ENCODE data around the gene PARD3B.

PARD3B gene

GRCh38 chr2:205347899-205348298, 802.6 kb downstream of the PARD3B start:
- DNase-seq (ENCODE audit: low spot score) = no peak

DNA sequence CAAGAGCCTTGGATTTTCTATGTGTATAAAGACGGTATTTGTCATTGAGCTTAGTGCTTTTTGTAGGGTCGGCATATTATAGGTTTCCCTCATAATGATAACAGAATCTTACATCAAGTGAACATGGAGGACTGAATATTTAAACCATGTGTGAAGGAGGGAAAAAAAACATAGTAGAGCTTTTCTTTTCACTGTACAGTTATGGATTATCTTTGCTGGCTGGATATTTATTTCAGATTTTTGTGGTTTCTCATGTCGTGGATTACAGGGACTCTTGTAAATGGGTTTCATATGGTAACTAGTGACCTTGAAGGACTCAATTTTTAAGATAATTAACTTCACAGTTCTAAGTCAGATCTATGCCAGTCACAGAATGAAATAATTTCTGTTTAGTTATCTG, 806.8 kb downstream of the PARD3B start:
- no peak for DNase-seq (ENCODE audit: low spot score)

GRCh38 chr2:205352593-205352992, 807.3 kb downstream of the PARD3B start:
- no peak for DNase-seq (ENCODE audit: low spot score)

DNA sequence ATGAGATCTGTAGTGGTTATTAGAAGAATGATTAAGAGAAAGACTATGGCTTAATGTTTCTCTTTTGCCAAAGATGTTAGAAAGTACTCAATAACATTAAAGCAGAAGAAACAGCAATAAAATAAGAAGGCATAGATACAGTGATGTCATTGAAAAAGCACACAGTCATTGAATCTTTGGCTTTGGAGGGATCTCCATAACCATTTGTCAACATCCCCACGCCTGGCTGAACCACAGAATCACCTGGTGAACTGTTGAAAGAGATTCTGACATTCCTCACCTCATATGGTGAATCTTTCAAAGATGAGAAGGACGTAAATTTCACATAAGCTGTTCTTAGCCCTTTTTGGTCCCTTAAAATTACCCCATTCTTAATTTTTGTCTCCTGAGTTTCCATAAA, 812.5 kb downstream of the PARD3B start:
- no peak for DNase-seq (ENCODE audit: low spot score)

DNA sequence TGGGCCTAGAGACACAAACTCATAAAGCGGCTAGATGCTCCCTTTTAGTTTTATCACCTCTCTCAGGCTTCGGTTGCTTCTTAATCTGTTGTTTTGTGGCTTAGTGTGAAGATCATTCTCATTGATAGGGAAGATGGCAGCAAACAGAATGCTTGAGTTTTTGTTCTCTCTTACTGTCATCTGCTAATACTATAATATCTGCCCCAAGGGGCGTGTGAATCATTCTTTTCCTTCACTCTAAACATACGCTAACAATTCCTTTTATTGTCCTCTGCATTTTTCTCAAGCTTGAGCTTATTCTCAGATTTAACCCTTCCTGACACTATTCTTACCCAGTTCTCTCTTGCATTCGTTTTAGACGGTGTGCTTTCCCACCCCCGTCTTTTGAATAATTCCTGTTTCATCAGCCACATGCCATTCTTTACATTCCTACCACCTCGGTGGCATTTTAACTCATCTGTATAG, 813.1 kb downstream of the PARD3B start:
- no peak for DNase-seq (ENCODE audit: low spot score)

GRCh38 chr2:205361272-205361671, 816.0 kb downstream of the PARD3B start:
- DNase-seq (ENCODE audit: low spot score) = peak; percentile 17

- DNase-seq (ENCODE audit: low spot score) = no peak
These were observed 816.7 kb downstream of the PARD3B start for GRCh38 chr2:205361970-205362369.

DNA sequence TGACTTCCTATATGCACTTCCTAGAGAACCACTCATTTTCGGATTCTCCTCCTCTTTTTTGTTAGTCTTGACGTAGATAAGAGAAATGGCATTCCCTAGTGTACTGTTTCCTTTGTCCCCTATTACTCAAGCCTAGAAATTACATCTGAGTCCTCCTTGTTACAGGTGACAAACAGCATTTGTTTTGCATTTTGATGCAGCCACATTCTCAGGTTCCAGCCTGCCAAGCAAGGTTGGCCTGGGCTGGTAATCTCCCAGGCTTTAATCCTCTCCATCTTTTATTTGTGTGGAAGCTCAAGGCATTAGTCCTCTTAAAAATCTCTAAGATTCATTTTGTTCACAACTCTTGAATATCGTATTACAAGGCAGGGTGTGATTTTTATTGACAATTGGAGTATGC, 819.0 kb downstream of the PARD3B start:
- no peak for DNase-seq (ENCODE audit: low spot score)

- peak; percentile 55 for DNase-seq (ENCODE audit: low spot score)
These were observed 821.2 kb downstream of the PARD3B start for GRCh38 chr2:205366336-205367060.

DNA sequence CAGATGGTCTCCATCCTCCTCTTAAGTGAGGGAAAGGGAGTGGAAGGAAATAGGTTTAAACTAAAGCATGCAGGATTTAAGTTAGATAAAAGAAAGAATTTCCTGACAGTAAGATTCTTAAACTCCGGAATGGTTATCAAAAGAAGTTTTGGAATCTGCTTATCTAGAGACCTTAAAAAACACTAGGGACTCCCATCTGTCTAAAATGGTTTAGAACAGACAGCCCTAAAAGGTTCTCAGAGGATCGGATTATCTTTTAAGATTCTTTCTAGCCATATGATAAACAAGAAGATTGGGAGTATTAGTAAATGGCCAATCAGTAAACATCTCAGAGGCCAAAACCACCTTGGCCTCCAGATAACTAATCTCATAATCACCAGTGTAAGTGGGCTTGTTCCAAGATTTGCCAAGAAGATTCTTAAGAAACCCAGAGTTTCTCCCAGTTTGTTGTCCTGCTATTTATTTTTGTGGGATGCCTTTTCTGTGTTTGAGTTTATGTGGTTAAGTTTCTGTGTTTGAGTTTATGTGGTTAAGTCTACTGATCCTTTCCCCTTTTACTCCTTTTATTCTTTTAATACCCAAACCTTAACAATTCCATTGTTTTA, 822.2 kb downstream of the PARD3B start:
- DNase-seq (ENCODE audit: low spot score) = no peak

DNA sequence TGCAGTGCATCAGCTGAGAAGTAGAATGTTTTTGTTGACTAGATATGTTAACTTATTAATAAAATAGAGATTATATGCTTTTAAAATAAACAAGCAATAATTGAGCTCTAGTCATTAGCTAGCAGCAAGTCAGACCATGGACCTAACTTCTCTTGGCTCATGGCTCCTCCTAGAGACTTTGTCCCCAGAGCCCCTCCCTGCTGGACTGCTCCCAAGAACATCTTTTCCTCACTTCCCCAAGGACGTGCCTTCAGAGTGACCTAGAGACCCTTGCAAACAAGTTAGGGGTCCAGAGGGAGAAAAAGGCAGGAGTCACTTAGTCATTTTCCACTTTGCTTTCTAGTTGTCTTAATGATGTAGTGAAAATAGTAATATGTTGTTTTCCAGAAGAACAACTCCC, 824.5 kb downstream of the PARD3B start:
- DNase-seq (ENCODE audit: low spot score) = no peak

DNA sequence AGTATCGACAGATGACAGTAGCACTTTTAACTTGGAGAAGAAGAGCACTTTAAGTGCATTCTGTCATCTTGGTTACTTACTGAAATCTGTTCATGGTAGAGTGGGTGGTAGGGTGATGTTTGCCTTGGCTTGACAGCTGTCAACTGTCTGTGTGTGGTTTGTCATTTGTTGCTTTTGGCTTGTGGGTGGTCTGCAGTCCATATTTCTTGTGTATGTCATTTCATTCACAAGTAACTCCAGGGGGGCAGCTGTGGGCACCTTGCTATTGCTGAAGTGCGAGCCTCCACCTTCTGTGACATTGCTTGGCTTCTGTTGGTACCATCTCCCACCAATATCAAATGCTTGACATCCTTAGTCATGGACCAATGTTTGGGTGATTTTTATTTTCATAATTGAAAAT, 825.5 kb downstream of the PARD3B start:
- DNase-seq (ENCODE audit: low spot score) = no peak

GRCh38 chr2:205372141-205372540, 826.9 kb downstream of the PARD3B start:
- DNase-seq (ENCODE audit: low spot score) = peak; percentile 77

- DNase-seq (ENCODE audit: low spot score) = no peak
These were observed 830.5 kb downstream of the PARD3B start for GRCh38 chr2:205375461-205376448.

DNA sequence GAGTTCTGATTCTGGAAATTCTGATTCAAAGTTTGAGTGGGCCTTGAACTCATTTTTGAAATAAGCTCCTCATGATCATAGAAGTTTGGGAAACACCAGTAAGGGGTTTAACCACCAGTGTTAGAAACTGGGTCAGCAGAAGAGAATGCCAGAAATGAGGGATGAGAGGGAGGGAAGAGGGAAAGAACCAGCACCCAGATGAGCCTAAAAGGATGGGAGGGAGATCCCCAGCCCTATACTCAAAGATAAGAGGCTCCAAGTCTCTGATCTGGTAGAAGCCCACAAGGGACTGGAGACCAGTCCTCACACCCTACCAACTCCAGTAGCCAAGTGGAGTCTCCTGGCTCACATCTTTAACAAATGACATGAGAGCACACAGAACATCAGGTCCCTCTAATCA, 832.0 kb downstream of the PARD3B start:
- DNase-seq (ENCODE audit: low spot score) = no peak

DNA sequence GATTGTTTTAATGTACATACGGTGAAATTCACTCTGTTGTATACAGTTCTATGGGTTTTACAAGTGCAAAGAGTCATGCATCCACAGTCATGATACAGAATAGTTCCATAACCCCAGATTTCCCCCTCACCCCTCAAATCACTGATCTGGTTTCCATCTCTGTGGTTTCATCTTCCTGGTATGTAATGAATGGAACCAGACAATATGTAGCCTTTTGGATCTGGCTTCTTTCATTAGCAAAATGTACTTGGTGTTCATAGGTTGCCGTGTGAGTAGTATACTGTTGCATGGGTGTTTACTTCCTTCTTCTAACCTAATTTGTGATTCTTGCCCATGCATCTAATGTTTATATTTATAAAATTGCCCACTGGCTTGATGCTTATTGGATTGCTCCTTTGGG, 838.3 kb downstream of the PARD3B start:
- DNase-seq (ENCODE audit: low spot score) = no peak

GRCh38 chr2:205386109-205386508, 840.8 kb downstream of the PARD3B start:
- DNase-seq (ENCODE audit: low spot score) = no peak

- DNase-seq (ENCODE audit: low spot score) = no peak
These were observed 842.2 kb downstream of the PARD3B start for GRCh38 chr2:205387350-205388055.

DNA sequence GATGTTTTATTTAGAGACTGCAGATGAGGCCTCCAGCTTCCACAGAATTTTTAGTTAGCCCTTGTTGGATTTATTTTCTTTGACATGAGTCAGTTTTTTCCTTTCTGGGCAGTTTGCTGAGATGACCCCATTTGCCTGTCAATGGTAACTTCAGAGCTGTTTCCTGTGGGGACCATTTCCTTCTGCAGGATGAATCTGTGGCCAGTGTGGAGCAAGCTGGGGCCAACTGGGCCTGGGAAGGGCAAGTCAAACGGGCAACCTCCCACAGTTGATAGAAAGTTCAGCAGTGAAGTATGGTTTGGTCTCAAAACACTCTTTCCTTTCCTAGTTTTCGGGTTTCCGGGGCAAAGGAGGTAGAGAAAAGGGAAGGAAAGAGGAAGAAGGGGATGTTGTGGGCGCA, 845.6 kb downstream of the PARD3B start:
- no peak for DNase-seq (ENCODE audit: low spot score)

DNA sequence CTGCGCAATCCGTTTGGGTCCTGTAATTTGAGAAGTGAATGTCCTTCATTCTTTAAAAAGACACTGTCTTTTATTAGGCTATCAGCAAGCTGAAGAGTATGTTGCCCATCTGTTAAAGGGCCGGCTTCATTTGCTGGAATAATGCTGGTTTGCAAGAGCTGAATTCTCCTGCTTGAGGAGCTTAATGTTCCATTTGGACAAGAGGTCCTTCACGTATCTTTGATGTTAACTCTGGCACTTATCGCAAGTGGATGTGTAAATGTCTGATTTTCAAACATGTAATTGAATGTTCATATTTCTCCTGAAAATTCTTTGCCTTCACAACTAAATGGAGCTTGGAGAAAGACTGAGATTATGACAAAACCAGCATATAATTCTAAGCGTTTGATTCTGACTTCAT, 856.2 kb downstream of the PARD3B start:
- no peak for DNase-seq (ENCODE audit: low spot score)

DNA sequence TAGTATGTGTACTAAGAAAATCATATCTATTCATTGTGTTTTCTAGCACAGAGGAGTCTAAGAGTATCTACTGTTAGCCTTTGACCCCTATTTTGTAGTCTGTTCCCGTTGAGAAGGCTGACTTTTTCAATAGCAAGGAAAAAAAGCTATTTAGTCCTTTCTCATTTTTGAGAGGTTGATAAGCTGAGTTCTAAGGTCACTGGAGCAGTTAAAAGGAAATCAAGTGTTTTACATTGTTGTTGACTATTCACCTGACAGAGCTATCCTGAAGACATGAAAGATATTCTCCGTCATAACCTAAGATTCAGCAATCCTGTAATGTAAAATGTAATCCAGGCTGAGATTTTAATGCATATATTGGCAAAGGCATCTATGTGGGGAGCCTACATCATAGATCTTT, 856.7 kb downstream of the PARD3B start:
- no peak for DNase-seq (ENCODE audit: low spot score)

- no peak for DNase-seq (ENCODE audit: low spot score)
These were observed 858.1 kb downstream of the PARD3B start for GRCh38 chr2:205403244-205403825.
